ENCODE measurements around the gene HHIPL2.

Gene HHIPL2

GRCh38 chr1:222570837-222571236, 22.9 kb upstream of the HHIPL2 start:
- no peak for TF ChIP-seq USF1 (IDR thresholded peaks at IDR 0.05)
- TF ChIP-seq RAD21 (IDR thresholded peaks at IDR 0.05; ENCODE audit: low read depth): no peak
- TF ChIP-seq NFIC (IDR thresholded peaks at IDR 0.05): no peak
- no peak for TF ChIP-seq MAX (IDR thresholded peaks at IDR 0.05)
- no peak for TF ChIP-seq EP300 (IDR thresholded peaks at IDR 0.05; ENCODE audit: borderline replicate concordance)
- TF ChIP-seq, protein P1, sequence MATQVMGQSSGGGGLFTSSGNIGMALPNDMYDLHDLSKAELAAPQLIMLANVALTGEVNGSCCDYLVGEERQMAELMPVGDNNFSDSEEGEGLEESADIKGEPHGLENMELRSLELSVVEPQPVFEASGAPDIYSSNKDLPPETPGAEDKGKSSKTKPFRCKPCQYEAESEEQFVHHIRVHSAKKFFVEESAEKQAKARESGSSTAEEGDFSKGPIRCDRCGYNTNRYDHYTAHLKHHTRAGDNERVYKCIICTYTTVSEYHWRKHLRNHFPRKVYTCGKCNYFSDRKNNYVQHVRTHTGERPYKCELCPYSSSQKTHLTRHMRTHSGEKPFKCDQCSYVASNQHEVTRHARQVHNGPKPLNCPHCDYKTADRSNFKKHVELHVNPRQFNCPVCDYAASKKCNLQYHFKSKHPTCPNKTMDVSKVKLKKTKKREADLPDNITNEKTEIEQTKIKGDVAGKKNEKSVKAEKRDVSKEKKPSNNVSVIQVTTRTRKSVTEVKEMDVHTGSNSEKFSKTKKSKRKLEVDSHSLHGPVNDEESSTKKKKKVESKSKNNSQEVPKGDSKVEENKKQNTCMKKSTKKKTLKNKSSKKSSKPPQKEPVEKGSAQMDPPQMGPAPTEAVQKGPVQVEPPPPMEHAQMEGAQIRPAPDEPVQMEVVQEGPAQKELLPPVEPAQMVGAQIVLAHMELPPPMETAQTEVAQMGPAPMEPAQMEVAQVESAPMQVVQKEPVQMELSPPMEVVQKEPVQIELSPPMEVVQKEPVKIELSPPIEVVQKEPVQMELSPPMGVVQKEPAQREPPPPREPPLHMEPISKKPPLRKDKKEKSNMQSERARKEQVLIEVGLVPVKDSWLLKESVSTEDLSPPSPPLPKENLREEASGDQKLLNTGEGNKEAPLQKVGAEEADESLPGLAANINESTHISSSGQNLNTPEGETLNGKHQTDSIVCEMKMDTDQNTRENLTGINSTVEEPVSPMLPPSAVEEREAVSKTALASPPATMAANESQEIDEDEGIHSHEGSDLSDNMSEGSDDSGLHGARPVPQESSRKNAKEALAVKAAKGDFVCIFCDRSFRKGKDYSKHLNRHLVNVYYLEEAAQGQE (IDR thresholded peaks at IDR 0.05; ENCODE audit: low read depth): no peak
- no peak for TF ChIP-seq TEAD4 (IDR thresholded peaks at IDR 0.05)
- no peak for TF ChIP-seq TAF1 (IDR thresholded peaks at IDR 0.05; ENCODE audit: low read depth)
- no peak for TF ChIP-seq CEBPB (IDR thresholded peaks at IDR 0.05)
- TF ChIP-seq YY1 (IDR thresholded peaks at IDR 0.05; ENCODE audit: low read depth): no peak
- TF ChIP-seq ZBTB7A (IDR thresholded peaks at IDR 0.05; ENCODE audit: low read depth): no peak
- TF ChIP-seq EGR1 (IDR thresholded peaks at IDR 0.05): no peak
- no peak for TF ChIP-seq FOXM1 (IDR thresholded peaks at IDR 0.05; ENCODE audit: borderline replicate concordance, low read depth)
- no peak for TF ChIP-seq CREB1 (IDR thresholded peaks at IDR 0.05; ENCODE audit: low read depth)
- TF ChIP-seq TCF12 (IDR thresholded peaks at IDR 0.05; ENCODE audit: low read depth): no peak

- TF ChIP-seq, protein P1 (IDR thresholded peaks at IDR 0.05; ENCODE audit: low read depth): no peak
- no peak for TF ChIP-seq EGR1 (IDR thresholded peaks at IDR 0.05)
- TF ChIP-seq TCF12 (IDR thresholded peaks at IDR 0.05; ENCODE audit: low read depth): no peak
- no peak for TF ChIP-seq FOXM1 (IDR thresholded peaks at IDR 0.05; ENCODE audit: borderline replicate concordance, low read depth)
- no peak for TF ChIP-seq TAF1 (IDR thresholded peaks at IDR 0.05; ENCODE audit: low read depth)
- TF ChIP-seq EP300 (IDR thresholded peaks at IDR 0.05; ENCODE audit: borderline replicate concordance): no peak
- TF ChIP-seq NFIC (IDR thresholded peaks at IDR 0.05): no peak
- no peak for TF ChIP-seq USF1 (IDR thresholded peaks at IDR 0.05)
- TF ChIP-seq ZBTB7A (IDR thresholded peaks at IDR 0.05; ENCODE audit: low read depth): no peak
- TF ChIP-seq CEBPB (IDR thresholded peaks at IDR 0.05): no peak
- no peak for TF ChIP-seq CREB1 (IDR thresholded peaks at IDR 0.05; ENCODE audit: low read depth)
- TF ChIP-seq YY1 (IDR thresholded peaks at IDR 0.05; ENCODE audit: low read depth): no peak
- TF ChIP-seq TEAD4 (IDR thresholded peaks at IDR 0.05): no peak
- no peak for TF ChIP-seq RAD21 (IDR thresholded peaks at IDR 0.05; ENCODE audit: low read depth)
- TF ChIP-seq MAX (IDR thresholded peaks at IDR 0.05): no peak
Observed at GRCh38 chr1:222561656-222562055, 13.8 kb upstream of the HHIPL2 start.

DNA sequence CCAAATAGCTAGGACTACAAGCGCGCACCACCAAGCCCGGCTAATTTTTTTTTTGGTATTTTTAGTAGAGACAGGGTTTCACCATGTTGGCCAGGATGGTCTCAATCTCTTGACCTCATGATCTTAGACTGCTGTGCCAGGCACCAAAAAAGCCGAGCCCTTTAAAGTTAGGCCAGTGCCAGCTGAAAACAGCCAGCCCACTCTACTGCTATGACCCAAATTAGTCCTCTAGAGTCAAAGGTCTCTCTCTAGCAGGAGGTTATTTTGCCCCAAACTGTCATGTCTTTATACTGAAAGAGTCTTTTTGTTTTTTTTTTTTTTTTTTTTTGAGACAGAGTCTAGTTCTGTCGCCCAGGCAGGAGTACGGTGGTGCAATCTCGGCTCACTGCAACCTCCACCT, 9.7 kb upstream of the HHIPL2 start:
- TF ChIP-seq TEAD4 (IDR thresholded peaks at IDR 0.05) (no peak), EGR1 (IDR thresholded peaks at IDR 0.05) (no peak), YY1 (IDR thresholded peaks at IDR 0.05; ENCODE audit: low read depth) (no peak), CREB1 (IDR thresholded peaks at IDR 0.05; ENCODE audit: low read depth) (no peak), NFIC (IDR thresholded peaks at IDR 0.05) (no peak), FOXM1 (IDR thresholded peaks at IDR 0.05; ENCODE audit: borderline replicate concordance, low read depth) (no peak), TCF12 (IDR thresholded peaks at IDR 0.05; ENCODE audit: low read depth) (no peak), RAD21 (IDR thresholded peaks at IDR 0.05; ENCODE audit: low read depth) (no peak), ZBTB7A (IDR thresholded peaks at IDR 0.05; ENCODE audit: low read depth) (no peak), TAF1 (IDR thresholded peaks at IDR 0.05; ENCODE audit: low read depth) (no peak)
- TF ChIP-seq, protein P1 (IDR thresholded peaks at IDR 0.05; ENCODE audit: low read depth): no peak

DNA sequence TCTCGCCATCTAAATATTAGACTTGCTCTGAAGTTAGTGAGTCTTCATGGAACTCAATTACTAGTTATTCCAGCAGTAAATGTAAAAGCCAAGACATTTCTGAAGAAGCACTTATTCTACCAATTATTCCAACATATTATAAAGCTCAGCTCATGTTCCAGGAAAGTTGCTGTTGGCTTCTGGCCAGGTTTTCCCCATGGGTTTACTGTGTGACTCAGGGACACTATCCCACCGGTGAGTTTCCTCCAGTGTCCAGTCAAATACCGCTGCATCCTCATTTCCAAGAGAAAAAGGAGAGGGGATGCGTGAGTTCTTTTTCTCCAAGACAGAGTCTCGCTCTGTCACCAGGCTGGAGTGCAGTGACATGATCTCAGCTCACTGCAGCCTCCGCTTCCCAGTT, 9.2 kb upstream of the HHIPL2 start:
- no peak for TF ChIP-seq YY1 (IDR thresholded peaks at IDR 0.05; ENCODE audit: low read depth)
- TF ChIP-seq MAX (IDR thresholded peaks at IDR 0.05): no peak
- TF ChIP-seq, protein P1 (IDR thresholded peaks at IDR 0.05; ENCODE audit: low read depth): no peak
- TF ChIP-seq FOXM1 (IDR thresholded peaks at IDR 0.05; ENCODE audit: borderline replicate concordance, low read depth): no peak
- no peak for TF ChIP-seq TEAD4 (IDR thresholded peaks at IDR 0.05)
- TF ChIP-seq USF1 (IDR thresholded peaks at IDR 0.05): no peak
- TF ChIP-seq ZBTB7A (IDR thresholded peaks at IDR 0.05; ENCODE audit: low read depth): no peak
- TF ChIP-seq TCF12 (IDR thresholded peaks at IDR 0.05; ENCODE audit: low read depth): no peak
- no peak for TF ChIP-seq TAF1 (IDR thresholded peaks at IDR 0.05; ENCODE audit: low read depth)
- no peak for TF ChIP-seq RAD21 (IDR thresholded peaks at IDR 0.05; ENCODE audit: low read depth)
